ENCODE results near the gene PCDHGA1. TPM values are rescaled to one million over a fixed set of nuclear protein-coding genes. Genes with fewer than 3 reads are reported as not detected.
"Not testable (repeated sequence)": the region's sequence is repeated elsewhere in the genome, so short reads cannot be mapped to it uniquely, and the experiment has no call there.

The PCDHGA1 gene
- total and polyA plus RNA-seq, 12 donors: 0.09 to 0.96 (median 0.30) TPM

GRCh38 chr5:141343953-141344463, 13.7 kb downstream of the PCDHGA1 start:
- intact Hi-C loops (cut with DNase I): no loop called here
- WGBS, 4 donors: 17 to 36% (median 28%) methylated on average over 10 to 31 of the region's 31 CpGs
- TF ChIP-seq POLR2A (IDR thresholded peaks at IDR 0.05) (no peak), CTCF (IDR thresholded peaks at IDR 0.05) (peak in 1 of 6 experiments; percentile 2)
- Histone ChIP-seq H3K9me3 (replicated peaks in 1 of 3) (peaks cover 0 to 20% (median 10%) of the 10 kb centered on the region in 3 donors), H3K4me3 (peak overlapping the region in 1 of 4 donors; percentile 16), H3K36me3 (replicated peaks in 1 of 2) (no peaks in the 10 kb centered on the region), H3K27me3 (no peaks in the 10 kb centered on the region), H3K27ac (no peak overlapping the region), H3K4me1 (replicated peaks in 1 of 2) (no peaks in the 10 kb centered on the region)
- DNase-seq: no peak

- intact Hi-C loops (cut with DNase I): no loop called here
- no peak for DNase-seq
- no peaks in the 10 kb centered on the region for H3K27me3 ChIP-seq
- no peaks in the 10 kb centered on the region for H3K36me3 ChIP-seq (replicated peaks in 1 of 2)
- H3K27ac ChIP-seq: no peak overlapping the region
- WGBS, 4 donors: 26 to 54% (median 31%) methylated on average over 8 to 20 of the region's 20 CpGs
- H3K9me3 ChIP-seq (replicated peaks in 1 of 3): peaks cover 0 to 20% (median 10%) of the 10 kb centered on the region in 3 donors
- no peak for TF ChIP-seq POLR2A (IDR thresholded peaks at IDR 0.05)
- no peak for TF ChIP-seq CTCF (IDR thresholded peaks at IDR 0.05)
- H3K4me3 ChIP-seq: no peak overlapping the region
- H3K4me1 ChIP-seq (replicated peaks in 1 of 2): no peaks in the 10 kb centered on the region
These were observed 15.0 kb downstream of the PCDHGA1 start for GRCh38 chr5:141345327-141345726.

- peaks cover 0 to 20% (median 10%) of the 10 kb centered on the region in 3 donors for H3K9me3 ChIP-seq (replicated peaks in 1 of 3)
- H3K4me3 ChIP-seq; H3K27ac ChIP-seq; H3K4me1 ChIP-seq (replicated peaks in 1 of 2); DNase-seq; H3K36me3 ChIP-seq (replicated peaks in 1 of 2); H3K27me3 ChIP-seq; intact Hi-C loops (cut with DNase I): not testable (repeated sequence)
- 34 to 59% (median 48%) methylated on average over 16 to 26 of the region's 35 CpGs for WGBS, 4 donors
These were observed 15.7 kb downstream of the PCDHGA1 start for GRCh38 chr5:141346017-141346416.

GRCh38 chr5:141349917-141350619, 19.8 kb downstream of the PCDHGA1 start, which contains the start of gene PCDHGB1:
PCDHGB1 (plus strand) TSS chr5:141350099; CDS start chr5:141350261, 162 bp downstream.
- 16 to 31% (median 21%) methylated on average over 28 to 29 of the region's 29 CpGs for WGBS, 4 donors
- TF ChIP-seq POLR2A (IDR thresholded peaks at IDR 0.05): no peak
- TF ChIP-seq CTCF (IDR thresholded peaks at IDR 0.05): peak in 4 of 6 experiments; percentile 16 to 29 (median 22)
- Histone ChIP-seq H3K36me3 (replicated peaks in 1 of 2) (no peaks in the 10 kb centered on the region), H3K4me1 (replicated peaks in 1 of 2) (no peaks in the 10 kb centered on the region), H3K27me3 (no peaks in the 10 kb centered on the region), H3K27ac (no peak within 1 kb of the TSS), H3K4me3 (peak within 1 kb of the TSS in 1 of 4 donors; percentile 33), H3K9me3 (replicated peaks in 1 of 3) (peaks cover 0 to 14% (median 13%) of the 10 kb centered on the region in 3 donors)
- peak in 2 of 7 donors; percentile 35 to 46 for DNase-seq
- intact Hi-C loops (cut with DNase I): no loop called here
